Glomerular visceral epithelial cell (primary cell): ENCODE data around the gene UCHL3.
"Not testable (repeated sequence)": the region's sequence is repeated elsewhere in the genome, so short reads cannot be mapped to it uniquely, and the experiment has no call there.

ENCODE experiments used
- DNase-seq: peaks from one replicate; pipeline ENCODE4 v3.0.0-alpha.2; 2016; ENCODE audit errors: extremely low spot score

Gene UCHL3

DNA sequence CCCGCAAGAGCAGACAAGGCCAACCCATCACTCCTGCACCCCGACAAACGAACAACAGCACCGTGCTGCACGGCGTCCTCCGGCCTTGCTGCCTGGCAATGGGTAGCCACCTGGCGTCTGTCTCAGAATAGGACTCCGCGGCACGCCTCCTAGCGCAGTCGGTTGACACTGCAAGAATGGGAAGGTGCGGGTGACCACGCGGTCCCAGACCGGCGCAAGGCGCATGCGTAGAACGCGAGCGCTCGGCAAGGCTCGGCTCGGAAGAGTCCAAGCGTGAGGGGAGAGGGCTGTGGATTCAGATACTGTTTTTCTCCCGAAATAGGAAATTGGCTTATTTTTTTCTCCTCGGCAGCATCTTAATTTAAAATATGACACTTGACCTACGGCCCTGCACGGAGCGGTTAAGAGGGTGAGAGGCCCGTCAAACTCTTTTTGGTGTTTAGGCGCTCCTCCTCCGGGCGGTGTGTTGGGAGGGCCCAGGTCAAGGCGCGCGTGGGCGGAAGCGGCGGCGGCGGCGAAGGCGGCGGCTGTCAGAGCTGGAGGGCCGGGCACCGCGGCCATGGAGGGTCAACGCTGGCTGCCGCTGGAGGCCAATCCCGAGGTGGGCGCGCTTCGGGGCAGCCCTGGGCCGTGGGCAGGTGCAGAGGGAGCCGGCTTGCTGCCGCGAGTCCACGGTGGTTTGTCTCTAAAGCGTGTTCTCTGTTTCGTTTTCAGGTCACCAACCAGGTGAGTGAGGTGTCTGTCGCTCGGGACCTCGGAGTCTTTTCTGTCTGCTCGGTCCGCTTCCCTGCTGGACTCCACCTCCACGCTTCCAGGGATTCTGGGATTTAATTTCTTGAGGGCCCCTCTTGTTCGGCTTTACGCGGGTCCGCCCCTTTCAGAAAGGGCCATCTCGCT, at the start of gene UCHL3:
Gene UCHL3, plus strand, starts transcription at position 530 of the 897 bp plus-strand sequence. Its CDS starts 30 bp downstream, at position 560.
- DNase-seq: peak; percentile 97

- DNase-seq: no peak
Observed at GRCh38 chr13:75505327-75505726, 44.3 kb upstream of the UCHL3 start.

DNA sequence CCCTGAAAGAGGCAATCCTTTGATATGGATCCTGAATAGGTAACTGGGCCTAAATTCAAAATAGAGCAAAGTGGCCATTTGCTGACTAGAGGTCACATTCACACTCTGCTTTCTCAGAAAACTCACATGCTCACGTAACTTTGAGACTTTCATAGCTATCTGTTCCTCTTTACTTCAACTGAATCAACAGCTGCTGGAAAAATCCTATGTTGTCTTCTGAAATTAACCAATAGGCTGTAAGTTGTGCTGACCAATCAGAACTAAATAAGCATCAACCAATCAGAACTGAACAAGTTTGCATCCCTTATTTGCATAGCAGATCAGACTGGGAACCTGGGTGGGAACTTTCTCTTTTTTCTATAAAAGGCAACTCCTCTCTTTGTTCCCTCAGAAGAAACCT, 43.6 kb upstream of the UCHL3 start:
- DNase-seq: no peak

DNA sequence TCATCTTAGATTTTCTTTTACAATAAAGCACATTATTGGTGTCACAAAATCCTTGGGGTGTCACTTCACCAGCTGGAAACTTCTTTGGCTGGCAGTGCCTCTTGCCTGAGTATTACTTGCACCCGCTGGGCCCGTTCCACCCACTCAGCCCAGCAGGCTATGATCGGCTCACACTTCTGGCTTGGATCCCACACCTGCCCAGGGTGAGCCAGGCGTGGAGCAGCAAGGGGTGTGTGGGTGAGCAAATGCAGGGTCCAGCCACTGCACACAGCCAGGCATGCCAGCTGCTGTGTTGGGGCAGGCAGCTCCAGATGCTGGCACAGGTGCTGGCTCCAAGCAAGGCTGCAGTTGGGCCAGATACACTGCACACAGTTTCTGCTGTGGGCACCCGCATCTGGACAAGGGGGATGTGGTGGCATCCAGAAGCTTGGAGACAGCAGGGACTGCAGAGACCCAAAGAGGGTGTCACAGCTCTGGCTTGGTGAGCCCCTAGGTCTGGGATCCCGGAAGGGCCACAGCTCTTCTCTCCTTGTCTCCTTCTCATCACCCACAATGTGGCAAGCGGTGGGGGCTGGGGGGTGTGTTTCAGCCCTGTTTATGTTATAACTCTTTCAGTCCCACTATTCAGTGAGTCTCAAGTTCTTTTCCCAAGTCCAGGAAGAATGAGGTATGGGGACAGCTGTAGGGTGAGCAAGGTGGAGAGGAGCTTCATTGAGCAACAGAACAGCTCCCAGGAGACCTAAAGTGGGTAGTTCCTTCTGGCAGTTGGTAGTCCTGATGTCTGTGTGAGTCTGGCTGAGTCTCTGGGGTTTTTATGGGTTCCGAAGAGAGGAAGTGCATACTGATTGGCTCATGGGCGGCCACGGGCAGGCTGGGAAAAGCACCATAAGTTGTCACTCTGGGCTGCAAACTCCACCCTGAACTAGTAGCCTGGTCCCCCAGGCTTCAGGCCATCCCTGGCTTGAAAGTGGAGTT, 42.3 kb upstream of the UCHL3 start:
- DNase-seq: no peak

DNA sequence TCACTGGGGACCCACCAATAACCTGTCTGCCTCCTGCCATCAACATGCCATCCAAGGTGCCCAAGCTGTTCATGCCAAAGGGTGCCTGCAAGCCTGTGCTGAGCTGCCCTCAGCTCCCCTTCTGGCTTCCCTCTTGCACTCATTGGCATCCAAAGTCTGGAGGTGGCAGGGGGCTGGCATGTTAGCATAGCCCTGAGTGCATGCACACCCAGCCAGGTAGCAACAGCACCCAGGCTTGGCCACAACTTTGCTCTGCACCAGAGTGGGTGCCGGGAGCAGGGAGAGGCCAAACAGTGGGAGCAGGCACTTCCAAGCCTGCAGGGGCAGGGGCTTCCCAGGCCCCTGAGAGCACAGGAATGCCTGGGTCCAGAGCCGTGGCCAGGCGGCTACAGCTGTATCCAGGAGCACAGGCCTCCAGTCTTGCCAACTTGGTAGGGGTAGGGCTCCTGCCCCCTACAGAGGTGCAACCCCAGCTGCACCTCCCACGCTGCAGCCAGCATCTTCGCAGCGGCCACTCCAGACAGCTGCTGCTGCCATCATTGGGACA, 41.5 kb upstream of the UCHL3 start:
- DNase-seq: no peak

GRCh38 chr13:75511051-75511625, 38.5 kb upstream of the UCHL3 start:
- no peak for DNase-seq

GRCh38 chr13:75512253-75512652, 37.3 kb upstream of the UCHL3 start:
- DNase-seq: no peak

- DNase-seq: no peak
Observed at GRCh38 chr13:75513271-75513670, 36.3 kb upstream of the UCHL3 start.

DNA sequence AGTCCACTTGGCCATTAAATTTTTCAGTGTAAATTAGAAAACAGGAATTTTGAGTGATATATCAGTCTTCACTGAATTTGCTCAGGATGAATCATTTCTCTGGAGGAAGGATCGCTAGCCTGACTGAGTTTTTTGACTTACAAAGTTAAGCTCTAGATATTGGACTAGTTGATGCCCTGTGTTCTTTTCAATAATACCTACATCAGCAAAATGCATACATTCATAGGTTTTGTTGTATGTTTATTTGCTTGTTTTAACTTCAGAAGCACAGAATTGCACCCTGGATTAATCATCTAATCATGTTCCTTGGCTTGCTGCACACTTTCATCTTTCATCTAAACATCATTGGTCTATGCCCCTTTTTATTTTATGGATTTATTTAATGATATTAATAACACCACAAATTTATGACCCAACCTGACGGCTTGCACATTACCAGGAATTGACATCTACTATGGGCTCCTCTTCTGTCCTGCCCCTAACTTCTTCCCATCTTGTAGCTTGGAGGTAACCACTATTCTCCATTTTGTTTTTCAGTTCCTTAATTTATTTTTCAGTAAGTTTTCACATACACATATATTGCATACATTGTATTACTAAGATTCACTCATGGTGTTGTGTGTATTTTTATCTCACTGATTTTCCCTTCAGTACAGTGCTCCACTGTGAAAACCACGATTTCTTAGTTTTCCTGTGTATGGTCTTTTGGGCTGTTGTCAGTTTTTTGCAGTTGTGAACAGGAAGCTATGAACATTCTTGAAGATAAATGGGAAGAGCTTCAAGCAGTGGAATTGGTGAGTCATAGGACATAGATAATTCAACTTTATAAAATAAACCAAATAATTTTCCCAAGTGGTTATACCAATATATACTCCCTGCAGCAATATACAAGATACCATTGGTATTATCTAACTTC, 35.3 kb upstream of the UCHL3 start:
- no peak for DNase-seq

- no peak for DNase-seq
Observed at GRCh38 chr13:75518439-75519088, 31.0 kb upstream of the UCHL3 start.

- no peak for DNase-seq
Observed at GRCh38 chr13:75521956-75522355, 27.6 kb upstream of the UCHL3 start.

GRCh38 chr13:75530549-75530961, 19.0 kb upstream of the UCHL3 start:
- DNase-seq: no peak

DNA sequence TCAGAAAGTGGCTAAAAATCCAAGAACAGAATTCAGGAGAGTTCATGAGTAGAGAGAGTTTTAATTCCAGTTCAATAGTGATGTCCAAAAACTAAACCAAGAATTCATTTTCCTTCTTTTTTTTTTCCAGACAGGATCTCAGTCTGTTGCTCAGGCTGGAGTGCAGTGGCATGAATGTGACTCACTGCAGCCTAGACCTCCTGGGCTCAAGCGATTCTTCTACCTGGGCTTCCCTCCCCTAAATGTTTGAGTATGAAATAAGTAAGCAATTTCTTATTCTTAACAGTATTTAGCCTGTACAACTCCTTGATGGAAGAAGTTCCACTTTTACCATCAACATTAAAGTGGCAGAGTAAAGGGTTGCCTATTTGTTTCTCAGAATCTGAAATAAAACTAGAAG, 15.7 kb upstream of the UCHL3 start:
- DNase-seq: peak; percentile 28

DNA sequence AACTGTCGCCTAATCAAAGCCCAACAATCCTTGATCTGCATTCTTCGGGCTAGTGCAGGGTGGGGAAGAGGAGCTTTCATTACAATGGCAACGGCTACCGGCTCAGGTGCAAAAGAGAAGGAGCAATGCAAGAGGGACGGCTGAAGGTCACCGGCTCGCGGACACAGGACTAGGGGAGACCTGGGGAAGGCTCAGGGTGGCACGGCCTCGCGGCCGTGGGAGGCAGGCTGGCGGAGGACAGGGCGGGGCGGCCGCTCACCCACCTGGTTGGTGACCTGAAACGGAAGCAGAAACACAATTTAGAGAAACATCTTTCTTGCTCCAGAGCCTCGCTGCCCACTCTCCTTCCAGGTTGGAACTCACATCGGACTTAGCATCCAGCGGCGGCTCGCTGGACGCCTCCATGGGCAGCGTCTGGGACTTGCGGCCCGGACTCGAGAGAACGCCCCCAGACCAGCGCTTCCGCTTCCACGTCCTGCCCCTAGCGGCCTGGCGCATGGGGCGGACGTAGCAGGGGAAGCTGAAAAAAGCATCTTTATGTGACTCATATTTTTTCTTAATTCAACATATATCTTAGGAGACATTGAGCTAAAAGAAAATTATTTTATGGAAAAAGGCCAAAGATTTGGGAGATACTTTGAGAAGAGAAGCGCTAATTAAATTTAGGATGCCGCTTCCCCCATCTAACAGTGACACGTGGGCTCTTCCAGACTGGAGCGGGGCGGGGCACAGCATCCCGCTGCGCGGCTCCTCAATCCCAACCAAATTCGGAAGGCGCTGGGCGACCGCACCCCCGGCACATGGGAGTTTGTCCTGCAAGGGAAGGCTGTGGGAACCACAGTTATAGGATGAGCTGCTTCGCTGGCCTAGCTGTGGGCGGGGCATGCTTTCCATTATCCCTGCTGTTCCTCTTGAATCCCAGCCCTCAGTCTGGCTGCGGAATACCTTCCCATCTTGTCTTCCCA, 11.9 kb upstream of the UCHL3 start, which contains the start of gene COMMD6:
Gene COMMD6, minus strand, starts transcription at position 441 of the 965 bp plus-strand sequence. Its CDS starts 36 bp downstream, at position 405.
- DNase-seq: peak; percentile 91

DNA sequence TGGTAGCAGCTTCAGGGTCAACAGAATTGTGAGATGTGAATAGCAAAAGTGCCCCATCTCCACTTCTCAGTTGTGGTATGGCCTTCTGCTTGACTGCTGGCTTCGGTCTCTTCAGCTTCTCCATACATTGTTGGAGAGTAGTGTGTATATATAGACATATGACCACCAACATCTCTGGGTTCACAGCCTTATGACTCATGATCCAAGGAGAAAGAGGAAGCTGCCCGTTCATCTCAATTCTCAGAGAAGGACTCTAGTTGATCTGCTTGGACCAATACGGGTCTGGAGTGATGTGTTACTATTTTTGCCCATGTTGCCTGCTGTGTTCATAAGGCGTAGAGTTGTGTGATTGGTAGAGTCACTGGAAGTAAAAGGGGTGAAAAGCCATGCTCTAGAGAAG, 8.3 kb upstream of the UCHL3 start:
- DNase-seq: no peak

- DNase-seq: no peak
Observed at GRCh38 chr13:75541961-75542360, 7.6 kb upstream of the UCHL3 start.

DNA sequence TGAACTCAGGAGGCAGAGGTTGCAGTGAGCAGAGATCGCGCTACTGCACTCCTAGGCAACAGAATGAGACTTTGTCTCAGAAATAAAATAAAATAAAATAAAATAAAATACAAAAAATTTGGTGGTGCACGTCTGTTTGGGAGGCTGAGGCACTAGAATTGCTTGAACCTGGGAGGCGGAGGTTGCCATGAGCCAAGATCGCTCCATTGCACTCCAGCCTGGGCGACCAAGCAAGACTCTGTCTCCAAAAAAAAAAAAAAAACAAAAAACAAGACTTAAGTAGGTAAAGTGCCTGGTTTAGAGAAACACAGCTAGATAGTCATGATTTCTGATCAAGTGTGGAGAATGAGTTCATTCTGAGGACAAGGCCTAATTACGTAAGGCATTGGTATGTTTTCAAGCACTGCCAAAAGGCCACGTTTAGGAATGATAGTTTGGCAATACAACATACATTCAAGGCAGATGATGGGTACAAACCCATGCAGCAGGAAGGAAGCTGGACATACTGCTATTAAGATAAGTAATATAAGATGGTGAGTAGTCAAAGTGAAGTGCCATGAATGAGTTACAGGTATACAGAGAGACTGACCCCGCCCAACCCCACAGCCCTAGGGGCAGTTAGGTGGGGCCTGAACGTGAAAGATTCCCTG, 4.8 kb upstream of the UCHL3 start:
- DNase-seq: no peak

- DNase-seq: not testable (repeated sequence)
Observed at GRCh38 chr13:75545386-75545785, 4.2 kb upstream of the UCHL3 start.
